Mucosa of stomach (tissue), 1 donor: ENCODE data around the gene QSOX2.

Experiments used
- H3K27me3 ChIP-seq: one replicate; pipeline ENCODE4 v1.7.0; 2013; ENCODE audit warnings: mild to moderate bottlenecking, low read length; ENCODE audit not compliant: control insufficient read depth, insufficient read depth
- H3K36me3 ChIP-seq: one replicate; pipeline ENCODE4 v1.7.0; 2013; ENCODE audit warnings: low read length; ENCODE audit not compliant: control insufficient read depth, insufficient read depth
- H3K4me1 ChIP-seq: one replicate; pipeline ENCODE4 v1.7.0; 2013; ENCODE audit warnings: mild to moderate bottlenecking, low read length; ENCODE audit not compliant: control insufficient read depth, insufficient read depth
- H3K4me3 ChIP-seq: one replicate; pipeline ENCODE4 v1.7.0; 2013; ENCODE audit warnings: low read length
- H3K9ac ChIP-seq: one replicate; pipeline ENCODE4 v1.7.0; 2013; ENCODE audit warnings: mild to moderate bottlenecking, low read length, moderate library complexity
- H3K9me3 ChIP-seq: one replicate; pipeline ENCODE4 v1.7.0; 2013; ENCODE audit warnings: mild to moderate bottlenecking, low read length, moderate library complexity; ENCODE audit not compliant: control insufficient read depth
- donor health status: Pancreatic carcinoma.

QSOX2 gene

GRCh38 chr9:136251264-136252115, 5.9 kb upstream of the QSOX2 start:
- Histone ChIP-seq H3K4me1 (no peaks in the 10 kb centered on the region), H3K9ac (no peak overlapping the region), H3K27me3 (peaks cover 15% of the 10 kb centered on the region), H3K36me3 (no peaks in the 10 kb centered on the region), H3K9me3 (no peaks in the 10 kb centered on the region), H3K4me3 (no peak overlapping the region)

DNA sequence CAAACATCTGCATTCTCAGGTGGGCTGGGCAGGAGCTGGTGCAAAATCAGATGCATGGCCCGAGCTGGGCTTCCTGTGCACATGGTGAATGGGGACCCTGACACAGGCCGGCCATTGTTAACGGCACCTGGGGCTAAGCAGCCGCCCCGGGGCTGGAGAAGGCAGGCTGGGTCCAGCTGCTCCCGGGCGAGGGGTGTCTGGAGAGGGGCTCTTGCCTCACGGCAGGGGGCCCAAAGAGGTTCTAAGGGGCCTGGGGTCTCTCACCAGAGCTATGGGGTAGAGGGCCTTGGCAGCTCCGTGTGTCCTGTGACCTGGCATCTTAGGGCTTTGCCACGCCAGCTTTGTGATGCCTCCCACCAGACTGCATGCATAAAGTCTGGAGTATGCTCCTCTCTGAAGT, 5.1 kb upstream of the QSOX2 start:
- H3K36me3 ChIP-seq: no peaks in the 10 kb centered on the region
- no peak overlapping the region for H3K9ac ChIP-seq
- H3K27me3 ChIP-seq: peaks cover 7% of the 10 kb centered on the region
- no peaks in the 10 kb centered on the region for H3K4me1 ChIP-seq
- H3K9me3 ChIP-seq: no peaks in the 10 kb centered on the region
- H3K4me3 ChIP-seq: no peak overlapping the region

DNA sequence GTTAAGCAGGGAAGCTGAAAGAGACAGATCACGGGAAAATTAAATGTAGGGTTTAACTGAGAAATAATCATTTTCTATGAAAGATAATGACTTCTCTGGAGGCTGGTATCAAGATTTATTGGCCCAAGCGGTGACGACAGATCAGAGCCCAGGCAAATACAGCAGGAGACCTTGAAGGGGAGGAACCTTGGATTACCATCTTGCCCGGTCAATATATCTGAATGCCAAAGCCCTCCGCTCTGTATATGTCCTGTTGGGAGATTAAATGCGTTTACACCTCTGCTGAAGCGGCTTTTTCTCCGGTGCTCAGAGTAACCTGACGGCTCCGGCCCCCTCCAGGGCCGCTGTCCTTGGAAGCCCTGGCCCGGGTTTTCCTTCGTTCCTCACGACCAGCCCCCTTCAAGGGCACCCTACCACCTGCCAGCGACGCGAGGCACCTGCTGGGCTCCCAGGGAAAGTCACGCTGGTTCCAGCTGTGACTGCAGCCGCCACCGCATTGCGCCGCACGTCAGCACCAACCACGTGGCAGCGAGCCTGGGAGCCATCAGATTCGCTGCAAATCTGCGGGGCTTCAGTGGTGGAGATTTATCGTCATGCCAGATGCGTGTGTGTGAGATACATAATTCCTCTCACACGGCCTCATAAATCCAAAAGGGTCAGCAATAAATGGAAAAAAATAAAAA, 4.4 kb upstream of the QSOX2 start:
- Histone ChIP-seq H3K9me3 (no peaks in the 10 kb centered on the region), H3K27me3 (peaks cover 2% of the 10 kb centered on the region), H3K36me3 (no peaks in the 10 kb centered on the region), H3K4me1 (peaks cover 1% of the 10 kb centered on the region), H3K9ac (no peak overlapping the region), H3K4me3 (no peak overlapping the region)

DNA sequence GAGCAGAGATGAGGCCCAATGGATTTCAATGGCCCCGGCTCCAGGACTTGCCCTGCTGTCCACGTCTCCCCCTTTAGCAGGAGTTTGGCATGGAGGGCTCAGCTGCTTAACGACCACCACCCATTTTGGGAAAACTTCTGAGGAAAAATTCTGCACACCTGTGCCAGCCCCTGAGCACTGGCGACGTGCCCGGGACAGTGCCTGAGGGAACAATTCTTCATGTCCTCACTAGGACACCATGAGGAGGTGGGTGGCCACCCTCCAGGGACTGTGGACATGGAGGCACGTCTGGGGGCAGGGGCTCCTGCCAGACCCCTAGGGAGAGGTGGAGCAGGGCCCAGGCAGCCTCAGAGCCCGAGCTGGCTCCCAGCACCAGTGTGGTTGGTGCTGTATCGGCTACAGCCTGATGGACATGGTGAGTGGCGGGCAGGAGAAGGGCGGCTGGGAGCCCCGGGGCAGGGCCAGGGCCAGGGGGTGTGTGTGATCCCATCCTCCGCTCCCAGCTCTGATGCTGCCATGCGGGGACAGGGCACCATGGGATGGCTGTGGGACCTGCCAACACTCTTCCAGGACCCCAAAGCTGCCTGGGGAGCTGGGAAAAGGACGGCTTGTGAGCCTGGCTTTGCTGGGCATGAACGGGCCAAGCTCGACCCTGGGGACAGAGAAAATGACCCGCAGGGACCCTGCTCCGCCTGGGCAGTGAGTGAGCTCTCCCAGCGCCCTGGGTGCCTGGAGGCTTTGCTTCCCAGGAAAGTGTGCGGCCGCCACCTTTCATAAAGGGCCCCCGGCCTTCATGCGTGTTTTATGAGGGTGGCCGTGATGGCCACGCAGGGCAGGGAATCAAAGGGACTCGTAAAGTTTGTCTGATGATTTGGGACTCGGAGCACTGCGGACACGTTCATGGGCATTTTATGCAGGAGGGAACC, 3.6 kb upstream of the QSOX2 start:
- no peaks in the 10 kb centered on the region for H3K9me3 ChIP-seq
- H3K9ac ChIP-seq: no peak overlapping the region
- no peaks in the 10 kb centered on the region for H3K36me3 ChIP-seq
- no peaks in the 10 kb centered on the region for H3K27me3 ChIP-seq
- no peak overlapping the region for H3K4me3 ChIP-seq
- H3K4me1 ChIP-seq: peaks cover 8% of the 10 kb centered on the region

- Histone ChIP-seq H3K36me3 (no peaks in the 10 kb centered on the region), H3K4me1 (peaks cover 8% of the 10 kb centered on the region), H3K9me3 (no peaks in the 10 kb centered on the region)
Measured at GRCh38 chr9:136247947-136248637, 2.5 kb upstream of the QSOX2 start.

GRCh38 chr9:136247551-136247916, 1.9 kb upstream of the QSOX2 start:
- Histone ChIP-seq H3K9ac (no peak overlapping the region), H3K9me3 (no peaks in the 10 kb centered on the region), H3K27me3 (no peaks in the 10 kb centered on the region), H3K36me3 (no peaks in the 10 kb centered on the region), H3K4me1 (peaks cover 8% of the 10 kb centered on the region), H3K4me3 (no peak overlapping the region)

More at GRCh38 chr9:136247947-136248637, 2.5 kb upstream of the QSOX2 start:
- no peak overlapping the region for H3K4me3 ChIP-seq
- no peaks in the 10 kb centered on the region for H3K27me3 ChIP-seq
- H3K9ac ChIP-seq: no peak overlapping the region

DNA sequence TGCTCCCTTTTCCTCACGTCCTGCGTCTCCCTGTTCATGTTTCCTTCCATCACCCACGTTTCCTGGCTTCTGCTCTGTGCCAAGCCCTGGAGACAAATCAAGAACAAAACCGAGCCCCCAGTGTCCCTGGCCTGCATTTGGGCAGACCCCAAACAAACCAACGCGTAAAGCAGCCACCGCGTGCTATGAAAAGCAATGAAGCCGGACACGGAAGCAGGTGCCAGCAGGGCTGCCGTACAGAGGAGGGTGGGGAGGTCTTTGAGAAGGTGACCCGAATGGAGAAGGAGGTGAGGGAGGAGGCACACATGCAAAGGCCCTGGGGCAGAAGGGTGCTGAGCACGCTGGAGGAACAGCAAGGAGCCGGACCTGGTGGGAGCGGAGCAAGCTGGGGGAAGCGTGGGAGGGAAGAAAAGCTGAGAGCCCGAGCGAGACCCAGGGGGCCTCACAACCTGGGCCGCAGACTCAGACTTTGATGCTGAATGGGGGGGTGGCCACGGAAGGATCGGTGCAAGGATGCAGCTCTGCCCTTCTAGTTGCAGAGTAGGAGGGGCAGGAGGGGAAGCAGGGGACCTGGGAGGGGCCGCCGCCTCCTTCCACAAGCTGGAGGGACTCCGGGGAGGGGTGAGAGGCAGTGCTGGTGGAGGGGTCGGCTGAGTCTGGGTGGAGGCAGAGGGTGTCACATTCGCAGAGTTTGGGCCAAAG, 1.4 kb upstream of the QSOX2 start:
- Histone ChIP-seq H3K4me3 (no peak overlapping the region), H3K36me3 (no peaks in the 10 kb centered on the region), H3K9me3 (no peaks in the 10 kb centered on the region), H3K9ac (no peak overlapping the region), H3K4me1 (peaks cover 9% of the 10 kb centered on the region), H3K27me3 (no peaks in the 10 kb centered on the region)

DNA sequence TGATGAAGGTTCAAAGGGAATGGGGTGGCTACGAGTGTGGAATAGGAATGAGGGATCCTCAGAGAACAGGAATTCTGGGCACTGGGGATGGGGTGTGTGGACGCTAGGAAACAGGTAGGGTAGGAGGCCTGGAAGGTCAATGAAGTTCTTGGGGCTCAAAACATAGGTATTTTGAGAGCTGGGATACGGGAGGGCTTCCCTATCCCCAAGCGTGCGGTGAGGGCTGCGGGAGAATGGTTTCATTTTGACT, 718 bp downstream of the QSOX2 start:
- H3K4me1 ChIP-seq: peaks cover 17% of the 10 kb centered on the region
- H3K4me3 ChIP-seq: peak overlapping the region; percentile 78
- H3K9me3 ChIP-seq: no peaks in the 10 kb centered on the region
- H3K9ac ChIP-seq: peak overlapping the region; percentile 53
- no peaks in the 10 kb centered on the region for H3K36me3 ChIP-seq
- no peaks in the 10 kb centered on the region for H3K27me3 ChIP-seq

DNA sequence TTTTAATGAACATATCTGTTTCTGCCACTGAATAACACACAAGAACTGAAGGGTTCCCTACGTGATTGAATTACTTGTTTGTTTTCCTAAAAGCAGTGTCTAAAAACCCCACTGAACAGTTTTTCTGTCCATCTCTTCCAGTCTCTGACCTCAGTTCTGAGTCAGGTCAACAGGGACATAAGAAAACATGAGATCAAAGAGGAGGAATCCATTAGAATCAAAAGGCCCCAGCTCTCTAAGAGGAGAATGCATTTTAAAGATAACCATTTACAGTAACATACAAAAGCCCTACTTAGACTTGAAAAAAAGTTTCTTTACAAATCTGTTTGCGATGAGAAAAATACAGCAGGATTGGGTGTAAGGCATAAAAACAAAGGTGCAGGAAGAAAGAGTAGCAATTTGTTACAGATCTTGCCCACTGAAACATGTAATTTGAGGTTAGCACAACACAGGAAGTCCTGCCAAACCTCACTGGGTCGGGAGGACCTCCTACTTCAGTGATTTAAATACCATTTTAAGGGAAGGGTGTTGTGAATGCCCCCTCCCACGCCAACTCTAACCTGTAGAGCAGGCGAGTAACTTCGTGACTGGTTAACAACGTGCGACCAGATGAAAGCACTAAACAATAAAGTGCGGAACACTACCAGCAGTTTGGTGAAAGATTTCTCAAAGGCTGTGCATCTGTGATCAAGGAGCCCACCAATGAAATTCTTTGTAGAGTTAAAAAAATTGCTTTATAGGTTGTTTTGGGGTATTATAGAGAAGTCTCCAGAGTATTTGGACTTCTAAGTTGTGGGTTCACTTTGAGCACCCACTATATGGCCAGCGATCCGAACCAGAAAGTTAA, 1.3 kb downstream of the QSOX2 start:
- Histone ChIP-seq H3K36me3 (no peaks in the 10 kb centered on the region), H3K9me3 (no peaks in the 10 kb centered on the region), H3K9ac (peak overlapping the region; percentile 53), H3K4me1 (peaks cover 22% of the 10 kb centered on the region), H3K4me3 (peak overlapping the region; percentile 78), H3K27me3 (no peaks in the 10 kb centered on the region)

DNA sequence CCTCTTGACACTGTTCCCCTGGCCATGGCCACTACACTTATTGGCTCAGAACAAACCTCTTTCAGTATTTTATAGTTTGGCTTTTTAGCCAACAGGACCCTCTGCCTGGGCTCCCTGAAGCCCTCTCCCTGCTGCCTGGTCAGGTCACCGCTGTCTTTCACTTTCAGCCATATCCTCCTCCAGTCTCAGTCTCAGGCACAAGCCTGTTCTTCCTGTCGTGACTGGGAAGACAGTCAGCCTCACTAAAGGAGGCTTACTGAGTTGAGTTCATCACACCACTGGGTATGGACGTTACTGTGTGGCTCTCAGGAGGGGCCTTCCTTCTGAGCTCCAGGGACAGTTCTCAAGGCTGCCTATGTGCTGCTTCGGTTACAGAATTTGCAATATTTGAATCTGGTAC, 2.0 kb downstream of the QSOX2 start:
- peaks cover 28% of the 10 kb centered on the region for H3K4me1 ChIP-seq
- no peak overlapping the region for H3K4me3 ChIP-seq
- no peaks in the 10 kb centered on the region for H3K27me3 ChIP-seq
- H3K9ac ChIP-seq: no peak overlapping the region
- no peaks in the 10 kb centered on the region for H3K9me3 ChIP-seq
- no peaks in the 10 kb centered on the region for H3K36me3 ChIP-seq
